GM12874 (cell line): Measurements from ENCODE around the gene DBF4.

Experiments
- TF ChIP-seq, protein P1 (sequence below): IDR thresholded peaks from 2 replicates; pipeline ENCODE4 v1.5.1; 2011; ENCODE audit warnings: low read depth, mild to moderate bottlenecking, control low read depth, low read length, moderate library complexity; ENCODE audit not compliant: insufficient read depth

Gene DBF4

DNA sequence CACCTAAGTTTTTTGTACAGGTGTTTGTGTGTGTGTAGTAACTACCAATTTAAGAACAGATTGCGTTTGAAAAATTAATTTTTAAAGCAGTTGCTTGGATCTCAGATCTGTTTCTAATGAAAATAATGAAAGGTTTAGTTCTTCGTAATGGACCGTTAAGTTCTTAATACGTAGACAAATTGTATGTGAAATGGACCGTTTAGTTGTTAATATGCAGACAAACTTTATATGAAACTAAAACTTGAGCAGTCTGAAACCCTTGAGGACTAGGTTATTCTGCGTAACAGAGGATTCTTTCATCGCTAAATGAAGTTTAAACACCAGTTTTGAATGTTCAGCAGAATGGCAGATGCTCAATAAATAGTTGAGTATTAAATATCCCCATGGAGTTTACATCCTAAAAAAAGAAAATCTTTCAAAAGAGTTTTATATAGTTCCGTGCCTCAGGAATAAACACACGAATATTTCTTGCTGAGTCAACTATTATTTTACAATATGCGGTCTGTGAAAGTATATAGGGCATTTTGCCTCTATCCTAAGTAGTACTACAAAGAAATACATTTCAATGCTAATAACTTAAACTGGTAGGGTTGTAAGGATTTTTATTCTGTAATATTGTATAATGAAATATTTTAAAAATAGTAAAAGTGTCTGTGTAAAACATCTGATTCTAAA, 1.2 kb downstream of the DBF4 start:
- TF ChIP-seq, protein P1, sequence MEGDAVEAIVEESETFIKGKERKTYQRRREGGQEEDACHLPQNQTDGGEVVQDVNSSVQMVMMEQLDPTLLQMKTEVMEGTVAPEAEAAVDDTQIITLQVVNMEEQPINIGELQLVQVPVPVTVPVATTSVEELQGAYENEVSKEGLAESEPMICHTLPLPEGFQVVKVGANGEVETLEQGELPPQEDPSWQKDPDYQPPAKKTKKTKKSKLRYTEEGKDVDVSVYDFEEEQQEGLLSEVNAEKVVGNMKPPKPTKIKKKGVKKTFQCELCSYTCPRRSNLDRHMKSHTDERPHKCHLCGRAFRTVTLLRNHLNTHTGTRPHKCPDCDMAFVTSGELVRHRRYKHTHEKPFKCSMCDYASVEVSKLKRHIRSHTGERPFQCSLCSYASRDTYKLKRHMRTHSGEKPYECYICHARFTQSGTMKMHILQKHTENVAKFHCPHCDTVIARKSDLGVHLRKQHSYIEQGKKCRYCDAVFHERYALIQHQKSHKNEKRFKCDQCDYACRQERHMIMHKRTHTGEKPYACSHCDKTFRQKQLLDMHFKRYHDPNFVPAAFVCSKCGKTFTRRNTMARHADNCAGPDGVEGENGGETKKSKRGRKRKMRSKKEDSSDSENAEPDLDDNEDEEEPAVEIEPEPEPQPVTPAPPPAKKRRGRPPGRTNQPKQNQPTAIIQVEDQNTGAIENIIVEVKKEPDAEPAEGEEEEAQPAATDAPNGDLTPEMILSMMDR = no peak

DNA sequence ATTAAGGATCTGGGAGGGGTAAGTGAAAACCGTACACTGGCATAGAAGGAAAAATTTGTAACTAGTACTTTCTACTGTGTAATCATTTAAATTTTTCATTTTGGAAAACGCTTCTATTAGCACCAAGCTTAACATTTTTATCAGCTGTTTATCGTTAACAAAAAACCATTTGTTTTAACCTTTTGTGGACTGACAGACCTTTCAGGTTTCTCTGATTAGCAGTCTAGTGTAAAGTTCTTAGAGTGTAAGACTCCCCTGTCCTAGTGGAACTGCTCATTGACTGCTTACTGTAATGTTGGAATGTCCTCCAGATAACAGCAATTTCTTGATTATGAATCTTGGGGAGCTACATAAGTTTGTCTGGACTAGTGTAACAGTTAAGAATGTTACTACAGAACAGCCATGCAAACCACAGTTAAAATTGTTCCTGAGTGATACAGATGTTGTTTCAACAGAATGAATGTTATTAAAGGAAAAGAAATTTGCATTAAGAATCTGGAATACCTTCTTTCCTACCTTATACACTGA, 2.0 kb downstream of the DBF4 start:
- TF ChIP-seq, protein P1 = no peak

DNA sequence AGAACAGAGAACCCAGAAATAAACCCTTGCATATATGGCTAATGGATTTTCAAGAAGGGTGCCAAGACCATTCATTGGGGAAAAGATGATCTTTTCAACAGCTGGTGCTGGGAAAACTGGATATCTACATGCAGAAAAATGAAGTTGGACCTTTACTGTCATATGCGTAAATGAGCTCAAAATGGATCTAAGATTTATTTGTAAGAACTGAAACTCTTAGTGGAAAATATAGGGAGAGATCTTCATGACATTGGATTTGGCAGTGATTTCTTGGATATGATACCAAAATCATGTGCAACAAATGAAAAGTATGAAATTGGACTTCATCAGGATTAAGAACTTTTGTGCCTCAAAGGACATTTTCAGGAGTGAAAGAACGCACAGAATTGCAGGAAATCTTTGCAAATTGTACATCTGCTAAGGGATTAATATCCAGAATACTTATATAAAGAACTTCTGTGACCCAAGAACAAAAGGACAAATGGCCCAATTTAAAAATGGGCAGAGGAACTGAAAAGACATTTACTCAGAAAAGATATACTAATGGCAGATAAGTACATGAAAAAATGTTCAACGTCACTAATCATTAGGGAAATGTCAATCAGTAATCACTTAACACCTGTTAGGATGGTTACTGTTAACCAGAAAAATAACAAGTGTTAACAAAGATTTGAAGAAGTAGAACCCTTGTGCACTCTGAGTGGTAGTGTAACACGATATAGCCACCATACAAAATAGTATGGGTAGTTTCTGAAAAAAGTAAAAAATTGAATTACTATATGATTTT, 6.1 kb downstream of the DBF4 start:
- TF ChIP-seq, protein P1 = no peak

DNA sequence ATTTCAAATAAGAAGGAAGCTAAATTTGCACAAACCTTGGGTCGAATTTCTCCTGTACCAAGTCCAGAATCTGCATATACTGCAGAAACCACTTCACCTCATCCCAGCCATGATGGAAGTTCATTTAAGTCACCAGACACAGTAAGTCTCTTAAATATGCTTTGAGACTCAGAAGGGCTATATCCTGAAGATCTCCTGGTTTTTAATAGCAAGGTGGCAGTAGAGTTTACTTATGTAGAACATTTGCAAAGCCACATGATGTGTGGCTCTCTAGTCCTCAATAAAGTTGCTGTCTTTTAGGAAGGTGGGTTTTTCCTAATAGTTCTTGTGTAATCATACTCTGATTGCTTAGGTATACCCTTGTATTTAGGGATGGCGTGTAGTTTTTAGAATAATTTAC, 8.7 kb downstream of the DBF4 start:
- TF ChIP-seq, protein P1 = no peak

DNA sequence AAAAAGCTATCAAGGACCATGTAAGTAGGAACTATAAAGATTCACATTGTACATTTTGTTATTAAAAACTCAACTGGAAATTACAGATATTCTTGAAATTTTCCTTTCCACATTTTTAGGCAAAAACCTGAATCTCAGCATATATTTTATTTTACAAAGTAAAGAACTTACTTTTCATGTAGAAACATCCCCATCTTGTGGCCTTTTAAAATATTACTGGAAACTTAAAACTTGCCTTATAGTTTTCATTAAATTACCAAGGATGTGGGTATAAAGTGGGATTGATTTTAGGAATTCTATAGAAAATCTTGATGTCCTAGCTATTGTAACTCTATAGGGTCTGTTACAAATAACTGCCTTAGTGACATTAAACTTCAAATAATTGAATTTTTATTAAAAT, 10.6 kb downstream of the DBF4 start:
- TF ChIP-seq, protein P1 = no peak

DNA sequence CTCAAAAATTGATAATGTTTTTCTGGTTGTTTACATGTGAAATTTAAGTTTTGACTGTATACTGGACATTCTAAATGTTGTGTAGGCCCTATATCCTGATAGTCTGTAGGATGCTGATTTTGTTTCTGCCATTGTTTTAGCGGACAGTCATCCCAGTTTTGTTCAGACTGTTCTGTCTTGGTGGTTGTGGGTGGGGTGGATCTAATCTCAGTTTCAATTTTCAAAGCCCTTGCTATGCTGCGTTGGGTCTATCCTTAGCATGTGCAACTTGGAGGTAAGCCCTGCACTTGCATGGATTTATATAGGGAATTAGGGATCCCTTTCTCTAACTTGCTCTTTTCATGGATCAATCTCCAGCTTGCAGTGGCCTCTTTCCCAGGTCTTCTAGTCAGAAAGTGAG, 19.1 kb downstream of the DBF4 start:
- TF ChIP-seq, protein P1 = no peak

DNA sequence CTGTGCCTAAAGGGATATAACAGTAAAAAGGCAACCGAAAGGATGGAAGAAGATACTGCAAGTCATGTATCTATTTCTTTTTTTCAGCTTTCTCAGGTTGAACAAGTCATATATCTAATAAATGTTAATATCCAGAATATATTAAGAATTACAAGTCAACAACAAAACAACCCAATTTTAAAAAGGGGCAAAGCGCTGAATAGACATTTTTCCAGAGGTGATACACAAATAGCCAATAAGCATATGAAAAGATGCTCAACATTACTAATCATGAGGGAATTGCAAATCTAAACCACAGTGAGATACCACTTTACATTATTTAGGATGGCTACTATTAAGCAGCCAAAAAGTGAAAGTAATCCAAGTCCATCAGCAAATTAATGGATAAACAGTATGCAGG, 23.0 kb downstream of the DBF4 start:
- TF ChIP-seq, protein P1 = no peak
